22Rv1 (cell line): ENCODE measurements around the gene SLC19A2.

Experiments used
- H3K27ac ChIP-seq: fragments of 450-650 bp; 2 replicates; pipeline ENCODE4 v1.5.1; 2017
- CTCF ChIP-seq: fragments of 450-650 bp; IDR thresholded peaks from 2 replicates; pipeline ENCODE4 v1.5.1; 2017; ENCODE audit warnings: mild to moderate bottlenecking
- ZFX ChIP-seq: fragments of 450-650 bp; IDR thresholded peaks from 2 replicates; pipeline ENCODE4 v1.6.1; 2017; ENCODE audit warnings: antibody characterized with exemption, borderline replicate concordance

Gene SLC19A2

GRCh38 chr1:169427081-169427641 lies 58.6 kb downstream of the SLC19A2 start, which contains the start of gene CCDC181:
CCDC181 (minus strand) TSS chr1:169427474; CDS start chr1:169424927, 2,547 bp downstream.
- no peak within 1 kb of the TSS for H3K27ac ChIP-seq
- TF ChIP-seq ZFX (no peak), CTCF (no peak)

GRCh38 chr1:169426174-169426705 lies 59.5 kb downstream of the SLC19A2 start:
- H3K27ac ChIP-seq = no peak overlapping the region
- no peak for TF ChIP-seq CTCF
- TF ChIP-seq ZFX = no peak

GRCh38 chr1:169421309-169421708 lies 64.4 kb downstream of the SLC19A2 start:
- TF ChIP-seq CTCF (no peak), ZFX (no peak)
- no peak overlapping the region for H3K27ac ChIP-seq

GRCh38 chr1:169414952-169415351 lies 70.8 kb downstream of the SLC19A2 start:
- no peak overlapping the region for H3K27ac ChIP-seq
- TF ChIP-seq ZFX (no peak), CTCF (no peak)
